ENCODE measurements around the gene XRCC1.

- TF ChIP-seq CTCF (IDR thresholded peaks at IDR 0.05) (no peak), POLR2A (IDR thresholded peaks at IDR 0.05) (no peak)
These were observed 77.0 kb downstream of the XRCC1 start for GRCh38 chr19:43498233-43498842.
